GM21786 (cell line): Measurements from ENCODE around the gene SPDYE2B.
"Not testable (repeated sequence)": the region's sequence is repeated elsewhere in the genome, so short reads cannot be mapped to it uniquely, and the experiment has no call there.

ENCODE experiments used
- ATAC-seq: cut with Tn5 transposase; IDR thresholded peaks from one replicate; pipeline ENCODE4 v1.9.1; 2021; ENCODE audit not compliant: unreplicated experiment

SPDYE2B gene

DNA sequence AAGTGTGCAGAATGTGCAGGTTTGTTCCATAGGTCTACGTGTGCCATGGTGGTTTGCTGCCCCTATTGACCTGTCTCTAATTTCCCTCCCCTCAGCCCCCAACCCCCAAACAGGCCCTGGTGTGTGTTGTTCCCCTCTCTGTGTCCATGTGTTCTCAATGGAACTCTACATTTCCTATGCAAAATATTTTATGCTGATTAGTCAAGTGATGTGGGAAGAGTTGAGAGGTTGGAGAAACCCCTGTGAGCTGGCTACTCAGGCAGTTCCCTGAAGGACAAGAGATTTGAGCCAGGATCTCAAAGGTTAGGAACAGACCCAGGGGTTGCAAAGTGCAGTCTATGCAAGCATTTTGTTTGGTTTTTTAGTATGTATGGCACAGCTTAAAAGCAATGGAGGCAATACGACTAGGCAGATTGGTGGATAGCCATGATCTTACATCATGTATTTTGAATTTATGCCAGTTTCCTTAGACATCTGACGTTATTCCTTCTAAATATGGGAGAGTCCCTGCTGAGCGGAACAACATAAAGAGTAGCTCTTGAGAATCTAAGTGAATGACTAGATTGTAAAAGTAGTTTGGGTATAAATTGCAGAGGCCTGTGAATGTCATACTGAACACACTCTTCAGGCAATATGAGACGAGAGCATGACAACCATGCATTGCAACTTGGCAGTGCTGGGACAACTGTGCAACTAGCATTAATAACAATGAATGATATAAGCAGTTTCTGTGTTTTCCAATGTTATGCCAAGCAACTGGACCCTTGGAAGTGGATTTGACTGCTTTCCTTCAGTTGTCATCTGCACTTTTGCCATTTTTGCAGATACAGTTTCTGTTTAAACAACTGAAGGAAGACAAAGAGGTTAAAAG, 47.8 kb downstream of the SPDYE2B start:
- ATAC-seq, result not testable (repeated sequence)

DNA sequence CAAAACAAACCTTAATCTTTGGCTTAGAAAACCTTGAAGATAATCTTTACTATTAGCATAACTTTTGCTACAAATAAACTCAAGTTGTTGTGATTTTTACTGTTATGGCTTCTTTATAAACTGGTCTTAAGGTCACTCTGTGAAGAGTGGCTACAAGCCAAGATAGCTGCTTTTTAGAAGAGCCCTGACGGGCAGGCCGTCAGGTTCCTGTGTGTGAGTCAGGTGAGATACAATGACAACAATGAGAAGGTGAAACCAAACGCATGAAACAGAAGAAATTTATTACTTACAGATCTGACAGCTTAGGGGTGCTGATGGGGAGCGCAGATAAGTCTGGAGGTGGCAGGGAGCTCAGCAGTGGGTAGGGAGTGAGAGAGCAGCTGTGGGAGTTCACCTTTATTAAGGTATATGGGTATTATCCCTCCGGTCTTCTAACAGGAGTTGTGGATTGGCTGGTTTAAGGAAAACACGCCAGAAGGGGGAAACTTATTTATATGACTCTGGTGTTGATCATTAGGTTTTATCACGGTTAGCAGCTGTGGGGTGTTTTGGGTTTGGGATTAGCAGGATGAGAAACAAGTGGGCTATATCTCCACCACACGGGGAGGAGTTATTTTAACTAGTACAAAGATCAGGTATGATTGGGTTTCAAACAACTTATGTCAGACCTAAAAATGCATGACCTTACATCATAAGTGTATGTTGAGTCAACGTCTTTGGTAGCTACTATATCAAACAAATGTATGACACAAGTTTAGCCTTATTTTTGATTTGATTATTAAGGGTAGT, 49.0 kb downstream of the SPDYE2B start:
- ATAC-seq, result not testable (repeated sequence)
